Measurements from ENCODE around the gene TRPM6. TPM values are rescaled to one million over a fixed set of nuclear protein-coding genes. Genes with fewer than 3 reads are reported as not detected.
"Not testable (repeated sequence)": the region's sequence is repeated elsewhere in the genome, so short reads cannot be mapped to it uniquely, and the experiment has no call there.

TRPM6 gene
- total and polyA plus RNA-seq, 2 donors from 2014 or later: 1.3 to 2.0 TPM

- H3K9me3 ChIP-seq (ENCODE audit: control insufficient read depth in 2 of 3, insufficient read depth in 1 of 3, low read length in 3 of 3): no peaks in the 10 kb centered on the region
- TF ChIP-seq CTCF (IDR thresholded peaks at IDR 0.05; ENCODE audit: borderline replicate concordance, extremely low read depth, insufficient read depth): no peak
- no peak for FAIRE-seq
- no peaks in the 10 kb centered on the region for H3K4me1 ChIP-seq (ENCODE audit: control insufficient read depth in 2 of 3, insufficient read depth in 2 of 3, low read depth in 1 of 3, low read length in 3 of 3)
- no peak overlapping the region for H3K27ac ChIP-seq (ENCODE audit: low read depth in 2 of 2, low read length in 2 of 2)
- no peak for DNase-seq
- H3K9ac ChIP-seq (ENCODE audit: low read length in 3 of 3): no peak overlapping the region
- no peaks in the 10 kb centered on the region for H3K27me3 ChIP-seq (ENCODE audit: control insufficient read depth, insufficient read depth, low read length)
- intact Hi-C loops (cut with DNase I): no loop called here
- no peak overlapping the region for H3K4me3 ChIP-seq (ENCODE audit: low read length in 3 of 3)
- no peaks in the 10 kb centered on the region for H3K36me3 ChIP-seq (ENCODE audit: control insufficient read depth in 2 of 3, insufficient read depth in 3 of 3, low read length in 3 of 3)
Observed at GRCh38 chr9:74901001-74901400, 13.3 kb upstream of the TRPM6 start.

GRCh38 chr9:74888449-74888848, 728 bp upstream of the TRPM6 start:
- H3K9me3 ChIP-seq (ENCODE audit: control insufficient read depth in 2 of 3, insufficient read depth in 1 of 3, low read length in 3 of 3); intact Hi-C loops (cut with DNase I); H3K36me3 ChIP-seq (ENCODE audit: control insufficient read depth in 2 of 3, insufficient read depth in 3 of 3, low read length in 3 of 3); H3K4me1 ChIP-seq (ENCODE audit: control insufficient read depth in 2 of 3, insufficient read depth in 2 of 3, low read depth in 1 of 3, low read length in 3 of 3); FAIRE-seq; H3K4me3 ChIP-seq (ENCODE audit: low read length in 3 of 3); H3K9ac ChIP-seq (ENCODE audit: low read length in 3 of 3); H3K27ac ChIP-seq (ENCODE audit: low read depth in 2 of 2, low read length in 2 of 2); H3K27me3 ChIP-seq (ENCODE audit: control insufficient read depth, insufficient read depth, low read length); DNase-seq: not testable (repeated sequence)

GRCh38 chr9:74887981-74888370, 255 bp upstream of the TRPM6 start:
- peak overlapping the region in 1 of 2 donors; percentile 52 for H3K27ac ChIP-seq (ENCODE audit: low read depth in 2 of 2, low read length in 2 of 2)

GRCh38 chr9:74876382-74876949, 11.3 kb downstream of the TRPM6 start:
- intact Hi-C loops (cut with DNase I): no loop called here
- no peak overlapping the region for H3K9ac ChIP-seq (ENCODE audit: low read length in 3 of 3)
- no peaks in the 10 kb centered on the region for H3K27me3 ChIP-seq (ENCODE audit: control insufficient read depth, insufficient read depth, low read length)
- no peak overlapping the region for H3K27ac ChIP-seq (ENCODE audit: low read depth in 2 of 2, low read length in 2 of 2)
- H3K4me3 ChIP-seq (ENCODE audit: low read length in 3 of 3): no peak overlapping the region
- H3K36me3 ChIP-seq (ENCODE audit: control insufficient read depth in 2 of 3, insufficient read depth in 3 of 3, low read length in 3 of 3): no peaks in the 10 kb centered on the region
- no peaks in the 10 kb centered on the region for H3K4me1 ChIP-seq (ENCODE audit: control insufficient read depth in 2 of 3, insufficient read depth in 2 of 3, low read depth in 1 of 3, low read length in 3 of 3)
- no peak for FAIRE-seq
- peaks cover 0 to 5% (median 5%) of the 10 kb centered on the region in 3 donors for H3K9me3 ChIP-seq (ENCODE audit: control insufficient read depth in 2 of 3, insufficient read depth in 1 of 3, low read length in 3 of 3)
- DNase-seq: no peak
- no peak for TF ChIP-seq CTCF (IDR thresholded peaks at IDR 0.05; ENCODE audit: borderline replicate concordance, extremely low read depth, insufficient read depth)

More at GRCh38 chr9:74887981-74888370, 255 bp upstream of the TRPM6 start:
- H3K9me3 ChIP-seq (ENCODE audit: control insufficient read depth in 2 of 3, insufficient read depth in 1 of 3, low read length in 3 of 3): no peaks in the 10 kb centered on the region
- no peaks in the 10 kb centered on the region for H3K36me3 ChIP-seq (ENCODE audit: control insufficient read depth in 2 of 3, insufficient read depth in 3 of 3, low read length in 3 of 3)
- no peak for TF ChIP-seq CTCF (IDR thresholded peaks at IDR 0.05; ENCODE audit: borderline replicate concordance, extremely low read depth, insufficient read depth)
- H3K27me3 ChIP-seq (ENCODE audit: control insufficient read depth, insufficient read depth, low read length): no peaks in the 10 kb centered on the region
- H3K4me1 ChIP-seq (ENCODE audit: control insufficient read depth in 2 of 3, insufficient read depth in 2 of 3, low read depth in 1 of 3, low read length in 3 of 3): peaks cover 0 to 5% (median 4%) of the 10 kb centered on the region in 3 donors
- H3K9ac ChIP-seq (ENCODE audit: low read length in 3 of 3): no peak overlapping the region
- DNase-seq (no peak), FAIRE-seq (no peak)
- peak overlapping the region in 2 of 3 donors; percentile 67 to 69 for H3K4me3 ChIP-seq (ENCODE audit: low read length in 3 of 3)
- intact Hi-C loops (cut with DNase I): no loop called here
